Left forelimb (tissue), 1 donor: ENCODE results near the gene SMYD1.
"Not testable (repeated sequence)": the region's sequence is repeated elsewhere in the genome, so short reads cannot be mapped to it uniquely, and the experiment has no call there.

ENCODE experiments used
- DNase-seq: peaks from one replicate; pipeline ENCODE4 v3.0.0-alpha.2; 2018; ENCODE audit warnings: low spot score

SMYD1 gene

DNA sequence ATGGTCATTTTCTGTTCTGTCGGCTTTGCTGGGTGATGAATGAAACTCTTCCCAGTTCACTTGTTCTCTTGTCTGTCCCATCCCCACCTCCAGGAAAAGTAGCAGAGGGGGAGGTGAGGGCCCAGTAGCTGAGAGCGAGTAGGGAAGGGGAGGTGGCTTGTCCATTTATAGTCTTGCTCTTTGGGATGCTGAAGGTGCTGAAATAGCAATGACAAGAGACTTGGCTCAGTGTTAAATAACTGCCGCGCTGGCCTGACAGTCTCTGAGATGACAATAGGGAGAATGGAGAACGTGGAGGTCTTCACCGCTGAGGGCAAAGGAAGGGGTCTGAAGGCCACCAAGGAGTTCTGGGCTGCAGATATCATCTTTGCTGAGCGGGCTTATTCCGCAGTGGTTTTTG, at the start of gene SMYD1:
Gene SMYD1, plus strand, starts transcription at position 228 of the 400 bp plus-strand sequence. Its CDS starts 40 bp downstream, at position 268.
- DNase-seq, result no peak

DNA sequence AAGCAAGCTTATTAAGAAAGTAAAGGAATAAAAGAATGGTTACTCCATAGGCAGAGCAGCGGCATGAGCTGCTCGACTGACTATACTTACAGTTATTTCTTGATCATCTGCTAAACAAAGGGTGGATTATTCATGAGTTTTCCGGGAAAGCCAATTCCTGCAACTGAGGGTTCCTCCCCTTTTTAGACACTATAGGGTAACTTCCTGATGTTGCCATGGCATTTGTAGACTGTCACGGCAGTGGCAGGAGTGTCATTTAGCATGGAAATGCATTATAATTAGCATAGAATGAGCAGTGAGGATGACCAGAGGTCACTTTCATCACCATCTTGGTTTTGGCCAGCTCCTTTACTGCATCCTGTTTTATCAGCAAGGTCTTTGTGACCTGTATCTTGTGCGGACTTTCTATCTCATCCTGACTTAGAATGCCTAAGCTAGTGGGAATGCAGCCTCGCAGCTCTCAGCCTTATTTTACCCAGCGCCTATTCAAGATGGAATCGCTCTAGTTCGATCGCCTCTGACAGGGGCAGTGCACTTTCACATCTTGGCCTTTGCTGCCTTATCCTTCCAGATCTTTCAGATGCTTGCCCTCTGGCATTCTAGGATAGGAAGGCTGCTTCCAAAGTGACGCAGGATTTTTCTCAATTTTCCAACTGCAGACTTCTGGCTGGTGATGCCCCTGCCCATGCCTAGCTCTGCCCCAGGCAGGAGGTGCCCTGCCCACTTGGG, 49.4 kb upstream of the SMYD1 start:
- not testable (repeated sequence) for DNase-seq

DNA sequence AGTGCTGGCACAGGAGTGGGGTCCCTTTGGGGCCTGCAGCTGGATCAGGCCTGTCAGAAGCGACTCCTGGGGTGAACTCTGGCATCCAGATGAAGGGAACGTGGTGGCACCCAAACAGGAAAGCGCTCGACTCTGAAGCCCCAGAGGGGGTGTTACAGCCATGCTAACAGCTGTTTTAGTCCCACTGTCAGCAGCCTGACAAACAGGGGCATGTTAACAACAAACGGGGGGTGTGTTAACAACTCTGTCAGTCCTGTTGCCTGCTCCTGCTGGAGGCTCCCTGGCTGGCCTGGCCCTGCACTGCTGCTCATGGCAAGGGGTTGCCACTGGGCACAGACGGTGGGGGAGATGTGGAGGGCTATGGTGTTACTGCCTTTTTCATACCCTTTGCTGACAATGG, 48.7 kb upstream of the SMYD1 start:
- DNase-seq, result no peak

DNA sequence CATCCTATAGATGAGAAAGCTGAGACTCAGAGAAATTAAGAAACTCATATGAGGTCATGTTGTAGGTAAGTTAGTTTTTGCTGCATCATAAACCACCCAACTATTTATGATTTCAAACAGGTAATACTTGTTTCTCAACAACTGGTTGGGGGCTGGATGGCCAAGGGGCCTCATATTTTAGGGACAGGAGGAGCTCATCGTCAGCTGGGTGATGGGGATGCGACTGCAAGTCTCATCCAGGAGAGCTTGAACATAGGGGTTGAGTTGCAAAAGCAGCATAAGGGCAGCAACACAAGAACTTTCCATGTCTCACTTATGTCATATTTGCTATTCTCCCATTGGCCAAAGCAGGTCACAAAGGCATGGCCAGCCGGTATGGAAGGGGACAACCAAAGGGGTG, 47.6 kb upstream of the SMYD1 start:
- no peak for DNase-seq

DNA sequence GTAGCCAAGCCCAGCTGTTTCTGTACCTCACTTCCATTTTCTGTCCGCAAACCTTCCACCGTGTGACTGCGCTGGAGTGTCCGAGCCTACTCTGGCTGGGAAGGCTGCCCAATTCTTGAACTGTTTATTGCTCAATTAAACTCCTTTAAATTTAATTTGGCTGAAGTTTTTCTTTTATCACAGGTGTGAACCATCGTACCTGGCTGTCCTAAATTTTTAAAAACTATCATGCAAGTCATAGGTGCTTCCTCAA, 45.0 kb upstream of the SMYD1 start:
- no peak for DNase-seq

DNA sequence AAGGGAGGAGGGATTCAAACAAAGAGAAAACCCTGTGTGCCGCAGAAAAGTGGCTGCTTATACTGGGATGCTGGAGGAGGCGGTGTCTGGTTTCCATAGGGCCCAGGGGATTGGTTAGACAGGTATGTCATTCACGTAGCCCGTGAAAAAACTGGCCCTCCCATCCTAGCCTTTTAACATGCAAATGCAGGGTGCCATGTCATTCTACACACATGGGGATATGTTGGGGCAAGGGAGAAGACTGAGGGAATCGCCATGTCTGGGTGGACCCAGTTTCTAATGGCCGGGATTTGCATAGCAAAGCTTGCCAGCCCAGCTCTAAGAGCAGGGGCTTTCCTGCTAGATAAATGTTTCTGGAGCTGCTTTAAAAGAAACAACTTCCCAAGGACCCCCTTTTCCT, 43.1 kb upstream of the SMYD1 start:
- DNase-seq, result no peak

DNA sequence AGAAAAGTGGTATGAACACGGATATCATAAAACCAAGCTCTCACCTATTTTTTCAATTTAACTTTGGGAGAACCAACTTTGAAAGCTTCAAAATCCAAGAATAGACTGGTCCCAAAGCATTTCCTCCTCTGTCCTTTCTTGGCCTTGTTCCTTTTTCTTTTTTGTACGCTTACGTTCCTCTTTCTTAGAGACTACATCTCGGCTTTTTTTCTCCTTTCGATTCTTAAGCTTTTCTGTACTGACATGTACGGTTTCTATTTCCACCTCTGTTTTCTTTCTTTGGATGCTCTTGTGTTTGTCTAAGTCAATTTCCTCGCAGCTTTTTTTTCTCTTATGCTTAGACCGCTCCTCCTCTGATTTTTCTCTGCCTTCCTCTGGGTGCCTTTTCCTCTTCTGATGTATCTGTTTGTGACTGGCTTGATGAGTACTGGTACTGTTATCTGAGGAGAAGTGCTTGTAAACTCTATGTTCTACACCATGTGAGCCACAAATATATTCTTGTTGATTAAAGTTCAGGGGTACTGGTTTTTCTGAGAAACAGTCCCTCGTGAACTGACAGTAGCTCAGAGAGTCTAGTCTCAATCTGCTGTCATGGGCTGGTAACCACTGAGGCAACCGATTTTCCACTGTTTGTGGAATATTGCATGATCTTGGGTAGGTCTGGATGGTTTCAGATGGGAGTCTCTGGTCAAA, 39.8 kb upstream of the SMYD1 start:
- no peak for DNase-seq

DNA sequence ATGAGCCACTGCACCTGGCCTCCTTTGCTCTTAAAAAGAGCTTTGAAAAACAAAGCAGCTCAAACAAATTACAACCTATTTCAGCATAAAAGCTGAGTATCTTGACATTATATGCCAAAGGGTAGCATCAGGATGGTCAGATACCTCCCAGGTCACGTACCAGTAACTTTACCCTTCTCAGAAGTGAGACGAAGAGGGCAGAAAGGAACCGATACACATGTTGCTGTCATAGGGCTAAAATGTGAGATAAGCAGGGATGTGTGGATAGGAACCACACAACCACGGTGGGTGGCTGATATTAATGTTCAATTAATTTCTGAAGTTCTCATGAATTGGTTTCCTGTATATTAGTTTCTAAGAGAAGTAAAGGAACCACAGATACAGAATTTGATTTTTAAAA, 38.7 kb upstream of the SMYD1 start:
- no peak for DNase-seq

DNA sequence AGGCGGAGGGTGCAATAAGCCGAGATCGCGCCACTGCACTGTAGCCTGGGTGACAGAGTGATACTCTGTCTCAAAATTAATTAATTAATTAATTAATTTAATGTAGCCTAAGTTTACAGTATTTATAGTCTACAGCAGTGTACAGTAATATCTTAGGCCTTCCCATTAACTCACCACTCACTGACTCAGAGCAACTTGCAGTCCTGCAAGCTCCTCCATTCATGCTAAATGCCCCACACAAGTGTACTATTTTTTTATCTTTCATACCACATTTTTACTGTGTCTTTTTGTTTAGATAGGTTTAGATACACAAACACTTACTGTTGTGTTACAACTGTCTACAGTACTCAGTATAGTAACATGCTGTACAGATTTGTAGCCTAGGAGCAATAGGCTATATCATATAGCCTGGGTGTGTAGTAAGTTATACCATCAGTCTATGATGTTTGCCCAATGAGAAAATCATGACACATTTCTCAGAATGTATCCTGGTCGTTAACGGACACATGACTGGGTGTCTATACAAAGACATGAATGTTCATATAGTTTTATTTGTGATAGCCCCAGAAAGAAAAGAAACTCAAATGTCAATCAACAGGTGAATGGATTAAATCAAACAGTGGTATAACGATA, 35.4 kb upstream of the SMYD1 start:
- DNase-seq, result no peak

DNA sequence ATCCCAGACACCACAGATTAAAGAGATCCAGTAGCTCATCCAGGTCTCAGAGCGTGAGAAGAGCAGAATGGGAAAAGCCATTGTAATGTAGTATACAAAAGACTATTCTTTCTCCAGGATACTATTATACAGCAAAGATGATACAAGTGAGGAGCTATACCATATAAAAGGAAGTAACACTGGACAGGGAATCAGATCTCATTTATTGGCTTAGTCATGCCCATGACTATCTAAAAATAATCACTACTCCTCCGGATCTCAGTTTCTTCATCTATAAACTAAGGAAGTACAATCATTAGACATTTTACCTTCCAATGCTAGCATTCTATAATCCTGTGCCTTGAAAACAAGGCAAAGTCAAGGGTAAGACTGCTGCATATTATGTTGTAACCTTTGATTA, 31.4 kb upstream of the SMYD1 start:
- no peak for DNase-seq

DNA sequence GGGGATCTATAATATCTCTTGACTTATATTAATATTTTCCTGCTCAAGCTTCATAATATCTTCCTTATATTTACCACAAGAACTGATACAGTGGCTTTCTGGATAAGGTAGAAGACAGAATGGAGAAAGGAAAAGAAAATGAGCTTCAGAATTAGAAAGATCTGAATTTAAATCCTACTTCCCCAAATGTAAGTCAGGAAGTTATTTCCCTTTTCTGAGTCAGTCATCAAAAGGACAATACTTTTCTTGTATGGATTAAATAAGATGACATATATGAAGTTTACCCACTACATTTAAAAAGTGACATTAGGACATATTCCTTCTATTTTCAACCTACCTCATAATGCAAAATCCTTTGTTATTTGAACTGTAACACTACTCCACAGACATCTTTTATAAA, 31.0 kb upstream of the SMYD1 start:
- DNase-seq, result no peak

DNA sequence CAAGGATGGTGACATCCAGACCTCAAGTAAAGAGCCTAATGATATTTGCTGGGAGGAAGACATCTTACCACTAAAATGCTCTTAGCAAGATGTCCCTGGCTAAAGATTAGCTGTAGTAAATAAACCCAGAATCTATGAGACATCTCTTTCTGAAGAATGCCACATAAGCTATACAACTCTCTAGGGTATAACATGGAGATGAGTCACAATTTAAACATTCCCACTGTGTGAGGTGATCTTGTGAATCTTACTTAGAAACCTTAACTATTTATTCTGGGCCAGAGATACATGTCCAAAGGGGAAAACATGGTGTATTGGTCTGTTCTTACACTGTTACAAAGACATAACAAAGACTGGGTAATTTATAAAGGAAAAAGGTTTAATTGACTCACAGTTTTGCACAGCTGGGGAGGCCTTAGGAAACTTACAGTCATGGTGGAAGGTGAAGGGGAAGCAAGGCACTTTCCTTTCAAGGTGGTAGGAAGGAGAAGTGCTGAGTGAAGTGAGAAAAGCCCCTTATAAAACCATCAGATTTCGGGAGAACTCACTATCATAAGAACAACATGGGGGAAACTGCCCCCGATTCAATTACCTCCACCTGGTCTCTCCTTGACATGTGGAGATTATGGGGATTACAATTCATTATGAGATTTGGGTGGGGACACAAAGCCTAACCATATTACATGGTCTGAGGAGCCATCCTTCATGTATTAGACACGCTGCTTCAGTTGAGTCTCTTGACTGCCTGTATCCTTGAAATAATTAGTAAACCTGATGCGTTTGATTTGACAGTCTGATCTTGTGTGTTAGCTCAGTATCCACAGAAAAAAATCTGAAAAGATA, 29.1 kb upstream of the SMYD1 start:
- DNase-seq, result no peak

DNA sequence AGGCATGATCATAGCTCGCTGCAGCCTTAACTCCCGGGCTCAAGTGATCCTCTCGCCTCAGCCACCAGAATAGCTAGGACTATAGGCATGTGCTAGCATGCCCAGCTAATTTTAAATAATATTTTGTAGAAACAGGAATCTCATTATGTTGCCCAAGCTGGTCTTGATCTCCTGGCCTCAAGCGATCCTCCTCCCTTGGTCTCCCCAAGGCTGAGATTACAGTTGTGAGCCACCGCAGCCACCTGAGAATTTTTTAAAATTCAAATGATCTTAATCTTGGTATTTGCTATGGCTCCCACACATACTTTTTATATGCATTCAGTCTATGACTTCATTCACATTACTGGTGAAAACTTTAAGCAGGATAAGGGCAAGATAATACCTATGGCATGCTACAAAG, 25.1 kb upstream of the SMYD1 start:
- no peak for DNase-seq

DNA sequence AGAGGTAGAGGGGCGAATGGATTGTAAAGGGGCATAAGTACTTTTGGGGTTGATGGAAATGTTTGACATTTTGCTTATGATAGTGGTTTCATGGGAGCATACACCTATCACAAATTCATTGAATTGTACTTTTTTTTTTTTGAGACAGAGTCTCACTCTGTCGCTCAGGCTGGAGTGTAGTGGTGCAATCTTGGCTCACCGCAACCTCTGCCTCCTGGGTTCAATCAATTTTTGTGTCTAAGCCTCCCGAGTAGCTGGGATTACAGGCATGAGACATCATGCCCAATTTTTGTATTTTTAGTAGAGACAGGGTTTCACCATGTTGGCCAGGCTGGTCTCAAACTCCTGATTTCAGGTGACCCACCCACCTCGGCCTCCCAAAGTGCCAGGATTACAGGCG, 22.1 kb upstream of the SMYD1 start:
- not testable (repeated sequence) for DNase-seq

DNA sequence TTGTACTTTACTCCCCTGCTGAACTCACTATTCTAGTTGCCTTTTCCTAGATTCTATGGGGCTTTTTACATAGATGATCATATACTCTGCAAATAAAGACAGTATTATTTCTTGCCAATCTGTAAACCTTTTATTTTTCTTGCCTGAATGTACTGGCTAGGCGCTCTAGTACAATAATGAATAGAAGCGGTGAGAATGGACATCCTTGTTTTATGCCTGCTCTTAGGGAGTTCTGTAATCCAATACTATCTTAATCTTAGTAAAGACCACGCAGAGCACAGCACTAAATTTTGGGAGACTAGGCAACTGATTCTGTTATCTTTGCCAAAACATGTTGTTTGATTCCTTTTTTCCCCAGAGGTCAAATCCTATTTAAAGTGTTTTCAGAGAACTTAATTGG, 19.1 kb upstream of the SMYD1 start:
- DNase-seq, result no peak

DNA sequence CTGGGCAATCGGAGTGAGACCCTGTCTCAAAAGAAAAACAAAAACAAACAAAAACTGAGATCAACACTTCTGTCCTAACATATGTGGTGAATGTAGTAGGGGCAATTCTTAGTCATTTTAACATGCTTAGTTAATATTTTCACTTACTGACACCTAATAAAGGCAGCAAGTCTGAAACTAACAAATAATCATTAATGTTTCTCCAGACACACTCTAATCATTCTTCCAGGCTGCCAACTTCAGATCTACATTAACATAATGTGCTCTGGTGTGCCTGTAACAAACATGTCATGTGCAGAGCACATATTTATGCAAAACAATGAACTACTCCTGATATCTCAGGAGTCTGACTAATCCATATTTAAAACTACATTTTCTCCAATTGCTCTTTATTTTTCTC, 18.0 kb upstream of the SMYD1 start:
- DNase-seq, result no peak

DNA sequence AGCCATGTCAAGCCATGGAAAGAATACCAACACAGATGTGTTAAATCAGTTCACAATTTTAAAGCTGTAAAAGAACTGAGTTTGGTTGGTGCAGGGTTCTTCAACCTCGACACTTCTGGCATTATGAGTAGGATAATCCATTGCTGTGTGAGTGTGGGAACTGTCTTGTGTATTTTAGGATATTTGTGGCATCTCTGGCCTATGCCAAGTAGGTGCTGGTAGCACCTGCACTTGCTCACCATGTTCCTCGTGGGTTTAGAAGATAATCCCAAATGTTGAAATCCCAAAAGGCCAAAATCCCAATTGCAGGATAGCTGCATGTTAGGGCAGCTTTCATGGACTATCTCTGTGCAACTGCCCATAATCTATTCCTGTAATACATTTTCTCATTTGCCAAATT, 15.8 kb upstream of the SMYD1 start:
- no peak for DNase-seq

DNA sequence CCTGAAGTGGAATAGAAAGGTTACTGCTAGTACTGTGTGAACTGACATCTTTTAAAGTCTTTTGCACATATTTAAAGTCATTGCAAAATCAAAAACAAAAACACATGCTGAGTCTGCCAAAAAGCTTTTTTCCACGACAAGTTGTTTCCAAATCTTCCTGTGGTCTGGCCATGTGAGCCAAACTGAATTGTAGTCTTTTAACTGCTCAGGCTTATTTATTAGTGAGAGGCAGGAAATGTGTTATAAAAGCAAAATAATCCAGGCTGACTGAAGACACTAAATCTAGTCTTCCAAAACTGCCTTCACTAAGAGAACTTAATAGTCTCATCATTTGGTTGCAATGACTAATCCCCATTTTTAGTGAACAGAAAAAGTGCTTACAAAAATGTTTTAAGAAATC, 14.3 kb upstream of the SMYD1 start:
- DNase-seq, result no peak

DNA sequence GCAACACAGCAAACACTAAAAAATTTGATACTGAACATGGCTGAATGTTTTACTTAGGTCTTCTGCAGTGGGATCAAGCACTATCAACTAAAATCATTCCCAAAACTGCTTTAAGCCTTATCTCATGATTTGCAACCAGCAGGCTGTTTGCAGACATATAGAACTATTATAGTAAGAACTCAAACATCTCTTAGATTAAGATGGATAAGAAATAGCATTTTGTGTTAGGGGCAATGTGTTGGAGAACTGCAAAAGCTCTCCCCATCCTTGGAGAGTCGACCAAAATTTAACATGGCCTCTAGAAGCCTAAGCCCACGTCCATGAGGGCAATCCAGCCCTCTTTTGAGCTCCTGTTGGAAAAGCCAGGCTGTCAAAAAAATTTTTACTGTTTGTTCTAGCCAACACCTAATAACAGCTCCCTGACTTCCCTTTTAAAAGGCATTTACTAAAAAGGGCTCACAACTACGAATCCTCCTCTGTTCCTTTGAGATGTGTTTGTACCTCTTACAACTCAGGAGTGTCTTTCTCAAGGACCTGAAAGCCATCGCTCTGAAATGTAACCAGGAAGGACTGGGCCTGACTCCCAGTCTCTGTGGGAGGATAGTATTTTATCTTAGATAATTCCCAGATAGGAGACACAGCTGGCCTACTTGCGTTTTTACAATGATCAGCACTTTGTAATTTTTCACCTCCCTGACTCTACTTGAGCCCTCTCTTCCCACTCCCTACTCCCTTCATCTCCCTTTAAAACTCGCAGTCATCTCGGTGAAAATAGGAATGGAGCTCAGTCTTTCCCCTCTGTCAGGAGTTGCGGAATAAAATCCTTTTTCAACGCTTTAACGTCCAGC, 13.5 kb upstream of the SMYD1 start:
- no peak for DNase-seq

DNA sequence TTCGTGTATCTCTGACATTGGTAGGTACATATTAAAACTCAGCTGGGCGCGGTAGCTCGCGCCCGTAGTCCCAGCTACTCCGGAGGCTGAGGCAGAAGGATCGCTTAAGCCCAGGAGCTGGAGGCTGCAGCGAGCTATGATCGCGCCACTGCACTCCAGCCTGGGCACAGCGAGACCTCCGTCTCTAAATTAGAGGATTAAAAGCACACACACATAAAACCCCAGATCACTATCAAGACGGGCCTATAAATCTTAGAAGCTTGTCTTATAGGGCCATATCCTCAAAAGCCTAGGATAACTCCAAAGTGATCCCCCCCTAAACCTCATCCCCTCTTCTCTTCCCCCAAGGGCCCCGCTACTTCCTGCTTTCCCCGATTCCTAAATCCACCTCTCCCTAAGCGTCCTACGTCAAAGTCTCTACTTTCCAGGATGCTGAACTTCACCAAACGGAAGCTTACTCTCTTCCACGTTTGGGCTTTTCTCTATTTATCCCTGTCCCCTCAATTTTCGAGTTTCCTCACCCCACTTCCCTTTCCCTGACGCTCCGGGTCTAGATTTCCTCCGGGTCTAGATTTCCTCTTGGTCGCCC, 12.7 kb upstream of the SMYD1 start:
- no peak for DNase-seq

DNA sequence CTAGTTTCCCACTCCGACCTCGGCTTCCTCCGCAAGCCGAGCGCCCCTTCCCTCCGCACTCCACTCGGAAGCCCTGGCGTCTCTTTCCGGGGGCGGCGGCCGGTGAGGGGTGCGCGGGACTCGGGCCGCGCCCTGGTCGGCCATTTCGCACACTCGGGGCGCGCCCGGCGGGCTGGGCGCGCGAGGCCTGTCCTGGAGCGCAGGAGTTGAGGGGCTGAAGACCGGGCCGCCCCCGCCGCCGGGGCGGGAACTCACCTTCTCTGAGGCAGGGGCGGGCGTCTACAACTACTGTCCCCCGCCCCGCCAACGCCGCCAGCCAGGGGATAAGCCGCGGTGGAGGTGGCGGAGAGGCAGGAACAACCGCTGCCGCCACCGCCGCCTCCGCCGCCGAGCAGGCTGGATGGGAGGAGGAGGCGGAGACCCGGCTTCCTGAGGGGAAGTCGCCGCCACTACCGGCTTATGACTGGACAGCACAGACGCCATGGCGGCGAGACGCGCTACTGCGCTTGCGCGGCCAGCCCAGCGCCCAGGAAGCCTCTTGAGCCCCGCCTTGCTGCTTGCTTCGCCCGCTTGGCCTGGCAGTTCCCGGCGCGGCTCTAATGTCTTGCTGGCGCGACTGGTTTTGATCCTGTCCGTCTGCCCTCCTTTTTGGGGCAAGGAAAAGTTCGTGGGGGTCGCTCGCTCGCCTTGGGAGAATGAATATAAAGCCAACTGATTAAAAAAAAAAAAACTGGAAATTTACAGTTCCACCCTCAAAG, 12.1 kb upstream of the SMYD1 start, which contains the start of gene KRCC1:
Gene KRCC1, minus strand, starts transcription at position 413 of the 758 bp plus-strand sequence. CDS start 27,220 bp downstream, outside the sequence.
- DNase-seq, result peak; percentile 93
